HepG2 (cell line): Measurements from ENCODE around the gene STC2. TPM values are rescaled to one million over a fixed set of nuclear protein-coding genes. Genes with fewer than 3 reads are reported as not detected.

Experiments used
- ATAC-seq: fragments of 200-7000 bp; cut with Tn5 transposase; 3 replicates; pipeline ENCODE4 v1.9.1; 2020; ENCODE audit warnings: mild to moderate bottlenecking, moderate library complexity
- BruUV-seq: library from RNA; stranded (reverse); fragments of 400-500 nt; replicated peaks from 2 replicates; lab custom pipeline; 2021; lab: Mats Ljungman, UMichigan
- CTCF ChIA-PET: fragments of 300-600 bp; formaldehyde crosslinking; extraction: SDS; loops from one replicate; lab custom pipeline; 2021; ENCODE audit warnings: low total read pairs, inconsistent platforms, low intra/inter-chr PET ratio; lab: Yijun Ruan, JAX
- POLR2A ChIA-PET: fragments of 350-600 bp; sonication (Branson Sonifier 250); formaldehyde crosslinking; loops from one replicate; lab custom pipeline; 2020; ENCODE audit warnings: antibody characterized with exemption, inconsistent platforms; lab: Yijun Ruan, JAX
- DNase-seq: peaks from one replicate; pipeline ENCODE4 v3.0.0-alpha.2; 2015; ENCODE audit warnings: low spot score
- FAIRE-seq: peaks from 3 replicates; lab custom pipeline; 2011; peaks lifted over from hg19 to GRCh38; lab: Jason Lieb, UNC
- H2AFZ ChIP-seq: one replicate; pipeline ENCODE4 v1.6.1; 2011; ENCODE audit warnings: low read length, inconsistent platforms
- H3K27ac ChIP-seq: fragments of 300-600 bp; 3 replicates; pipeline ENCODE4 v1.8.0; 2011; ENCODE audit warnings: mixed run types, mild to moderate bottlenecking, mixed read lengths, low read length, inconsistent platforms; ENCODE audit not compliant: insufficient read depth; ENCODE audit errors: extremely low read length
- H3K27me3 ChIP-seq, 2 experiments: fragments of 200-600 bp in 1 of 2; 2 replicates in 1 of 2; 3 replicates in 1 of 2; pipeline versions ENCODE4 v1.6.0 to v1.8.0; 2011; ENCODE audit warnings: low read length in 2 of 2, mild to moderate bottlenecking in 2 of 2, moderate library complexity in 2 of 2, inconsistent platforms in 1 of 2; ENCODE audit not compliant: insufficient read depth in 2 of 2, control insufficient read depth in 1 of 2
- H3K36me3 ChIP-seq, 2 experiments: fragments of 200-600 bp in 1 of 2; replicated peaks in 1 of 2; 2 replicates in 1 of 2; 3 replicates in 1 of 2; pipeline versions ENCODE4 v1.5.1 to v1.8.0; 2011; ENCODE audit warnings: low read length in 2 of 2, inconsistent platforms in 1 of 2; ENCODE audit not compliant: insufficient read depth in 2 of 2, control insufficient read depth in 1 of 2
- H3K4me1 ChIP-seq: 2 replicates; pipeline ENCODE4 v1.5.1; 2012; ENCODE audit warnings: low read length, inconsistent platforms; ENCODE audit not compliant: insufficient read depth
- H3K4me2 ChIP-seq: 2 replicates; pipeline ENCODE4 v1.6.0; 2011; ENCODE audit warnings: low read depth, low read length, inconsistent platforms
- H3K4me3 ChIP-seq, 3 experiments: fragments of 200-600 bp in 1 of 3; sonication (generic), shearing (Covaris generic) in 1 of 3; replicated peaks in 1 of 3; 2 replicates each; pipeline ENCODE4 v1.5.1; 2011 to 2016; ENCODE audit warnings: low read length in 3 of 3, inconsistent platforms in 2 of 3, low read depth in 2 of 3, mild to moderate bottlenecking in 2 of 3, control low read depth in 1 of 3, mixed read lengths in 1 of 3; ENCODE audit not compliant: insufficient read depth in 1 of 3
- H3K79me2 ChIP-seq: one replicate; pipeline ENCODE4 v1.6.1; 2011; ENCODE audit warnings: low read length, inconsistent platforms; ENCODE audit not compliant: insufficient read depth
- H3K9ac ChIP-seq: 2 replicates; pipeline ENCODE4 v1.6.0; 2011; ENCODE audit warnings: mild to moderate bottlenecking, low read depth, low read length, inconsistent platforms; ENCODE audit not compliant: insufficient read depth
- H3K9me3 ChIP-seq: 2 replicates; pipeline ENCODE4 v1.5.1; 2012; ENCODE audit warnings: mild to moderate bottlenecking, low read length
- H4K20me1 ChIP-seq: 2 replicates; pipeline ENCODE4 v1.6.0; 2011; ENCODE audit warnings: inconsistent platforms, mild to moderate bottlenecking, low read length, moderate library complexity; ENCODE audit not compliant: insufficient read depth
- HIVEP1 ChIP-seq: sonication (generic); formaldehyde crosslinking; IDR thresholded peaks from 2 replicates; pipeline ENCODE4 v1.4.0; 2020; ENCODE audit warnings: mild to moderate bottlenecking, missing genetic modification reagents
- NFKB2 ChIP-seq: sonication (generic); formaldehyde crosslinking; IDR thresholded peaks from 2 replicates; pipeline ENCODE4 v1.4.0; 2020; ENCODE audit warnings: missing genetic modification reagents, borderline replicate concordance
- PAXIP1 ChIP-seq: sonication (generic); formaldehyde crosslinking; conservative IDR thresholded peaks from 2 replicates; pipeline ENCODE4 v1.4.0; 2020; ENCODE audit warnings: mild to moderate bottlenecking, missing genetic modification reagents, moderate library complexity
- ZNF10 ChIP-seq: sonication (generic); formaldehyde crosslinking; IDR thresholded peaks from 2 replicates; pipeline ENCODE4 v1.4.0; 2020; ENCODE audit warnings: mild to moderate bottlenecking, low read depth, missing genetic modification reagents, borderline replicate concordance
- ZNF441 ChIP-seq: sonication (generic); formaldehyde crosslinking; IDR thresholded peaks from 2 replicates; pipeline ENCODE4 v1.7.0; 2021; ENCODE audit warnings: missing genetic modification reagents, borderline replicate concordance
- ZNF562 ChIP-seq: sonication (generic); formaldehyde crosslinking; IDR thresholded peaks from 2 replicates; pipeline ENCODE4 v1.8.0; 2022; ENCODE audit warnings: missing genetic modification reagents, borderline replicate concordance
- WGBS: methylation state at CpG from one replicate; pipeline ENCODE4 v1.1.6; 2017; ENCODE audit warnings: low lambda C conversion rate; 5-methylcytosine and 5-hydroxymethylcytosine counted together
- in situ Hi-C: cut with HindIII; loops from 2 replicates; pipeline ENCODE4 v1.10.0; 2017; ENCODE audit warnings: low pct_unique_long_range_greater_than_20kb; ENCODE audit not compliant: extremely low pct_ligation_motif_present
- intact Hi-C: fragments of 100-400 bp; cut with micrococcal nuclease; formaldehyde crosslinking; loops from one replicate; pipeline ENCODE4 v1.10.0; 2022; ENCODE audit not compliant: unreplicated experiment
- polyA plus RNA-seq, 8 experiments: library from polyadenylated mRNA; depleted of rRNA in 3 of 8; stranded (reverse) in 7 of 8; unstranded in 1 of 8; fragments of >200 nt; fragmentation: Illumina TruSeq in 4 of 8; extraction: Trizol in 4 of 8; gene quantifications; 2 replicates each; pipeline versions ENCODE4 v1.2.1 to v1.2.3, GENCODE V29; 2011 to 2016; ENCODE audit warnings: low read depth in 4 of 8, missing spikeins in 1 of 8, mixed read lengths in 1 of 8; ENCODE audit not compliant: insufficient read depth in 1 of 8
- total RNA-seq, 5 experiments: library from RNA; depleted of rRNA; stranded (reverse); fragments of >200 nt; fragmentation: Illumina TruSeq; extraction: Trizol; gene quantifications; 2 replicates each; pipeline ENCODE4 v1.2.3, GENCODE V29; 2016; ENCODE audit warnings: low read depth in 1 of 5

STC2 gene
- total and polyA plus RNA-seq, 2 of the 13 experiments (the other 11 are each of a cell fraction or from before 2014, with no cell fraction given) = 27.1 to 69.2 TPM

DNA sequence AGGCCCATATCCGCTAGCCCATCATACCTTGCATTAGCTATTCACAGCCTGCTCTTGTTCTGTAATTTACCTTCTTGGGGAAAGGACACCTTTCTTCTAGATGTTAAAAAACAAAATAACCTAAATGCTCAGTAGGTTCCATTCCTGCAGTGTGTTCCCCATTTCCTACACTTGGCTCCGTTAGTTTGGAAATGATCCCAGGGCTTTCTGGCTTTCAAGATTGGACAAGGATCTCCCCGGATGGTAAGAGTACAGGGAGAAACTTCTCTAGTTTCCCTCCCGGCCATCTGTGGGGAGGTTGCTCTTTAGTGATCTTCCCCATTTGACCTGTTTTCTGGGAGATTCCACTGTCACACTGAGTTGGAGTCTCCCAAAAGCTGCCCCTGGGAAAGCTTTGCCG, 27.3 kb upstream of the STC2 start:
- BruUV-seq = no TSS peak
- POLR2A ChIA-PET = no interaction called here
- no peak overlapping the region for H2AFZ ChIP-seq
- no peak overlapping the region for H3K9ac ChIP-seq
- no peaks in the 10 kb centered on the region for H4K20me1 ChIP-seq
- H3K27me3 ChIP-seq = peaks cover 3 to 22% of the 10 kb centered on the region in 2 experiments; a peak in 3 of 5 replicates
- no peaks in the 10 kb centered on the region for H3K4me1 ChIP-seq
- H3K36me3 ChIP-seq = no peaks in the 10 kb centered on the region
- no peaks in the 10 kb centered on the region for H3K9me3 ChIP-seq
- ATAC-seq (no peak), DNase-seq (no peak), FAIRE-seq (no peak)
- in situ Hi-C loops = no loop called here
- CTCF ChIA-PET = no interaction called here
- no peaks in the 10 kb centered on the region for H3K79me2 ChIP-seq
- WGBS = 44% methylated on average over 5 of the region's 5 CpGs
- intact Hi-C loops = no loop called here
- H3K4me2 ChIP-seq = no peak overlapping the region
- H3K27ac ChIP-seq = no peak overlapping the region
- no peak for TF ChIP-seq NFKB2 (CRISPR knock-in tag)
- TF ChIP-seq PAXIP1 (CRISPR knock-in tag) = no peak
- TF ChIP-seq ZNF10 (CRISPR knock-in tag) = no peak
- no peak for TF ChIP-seq ZNF562 (CRISPR knock-in tag)
- no peak for TF ChIP-seq HIVEP1 (CRISPR knock-in tag)
- no peak for TF ChIP-seq ZNF441 (CRISPR knock-in tag)
- TF ChIP-seq, all 625 proteins: peak for 0
- no peak overlapping the region for H3K4me3 ChIP-seq
